Naive thymus-derived CD8-positive, alpha-beta T cell (primary cell): ENCODE results near the gene MZB1. TPM values are rescaled to one million over a fixed set of nuclear protein-coding genes. Genes with fewer than 3 reads are reported as not detected.
A peak's percentile ranks its signal among the peaks of the same experiment; 100 is the strongest.
"Not testable (repeated sequence)": the region's sequence is repeated elsewhere in the genome, so short reads cannot be mapped to it uniquely, and the experiment has no call there.

Experiments used
- ATAC-seq, 2 donors: fragments of 150-1000 bp; cut with Tn5 transposase in 1 of 2; sonication (Bioruptor Pico), chemical (Tn5 transposase) in 1 of 2; 1 replicate in 1 of 2; 2 replicates in 1 of 2; pipeline ENCODE4 v1.10.0; 2021; ENCODE audit warnings: mild to moderate bottlenecking in 2 of 2, moderate library complexity in 2 of 2
- POLR2A ChIA-PET: fragments of 350-600 bp; sonication (Branson Sonifier 250); formaldehyde crosslinking; loops from one replicate; lab custom pipeline; 2021; ENCODE audit warnings: antibody characterized with exemption; lab: Charles Lee
- DNase-seq, 10 donors: peaks; one replicate each; pipeline versions ENCODE4 v3.0.0 to v3.0.0-alpha.2; 2020 to 2022
- H3K27ac Mint-ChIP-seq, 10 donors: one replicate each; pipeline ENCODE4 v1.8.0; 2020 to 2022; ENCODE audit warnings: mild to moderate bottlenecking in 10 of 10, mixed read lengths in 10 of 10, moderate library complexity in 4 of 10, inconsistent platforms in 1 of 10
- H3K27me3 Mint-ChIP-seq, 5 donors: one replicate each; pipeline ENCODE4 v1.8.0; 2021 to 2022; ENCODE audit warnings: mixed read lengths in 5 of 5
- H3K36me3 Mint-ChIP-seq, 3 donors: one replicate each; pipeline ENCODE4 v1.8.0; 2020 to 2022; ENCODE audit warnings: mixed read lengths in 3 of 3, mild to moderate bottlenecking in 2 of 3, inconsistent platforms in 1 of 3
- H3K4me1 Mint-ChIP-seq, 4 donors: one replicate each; pipeline ENCODE4 v1.8.0; 2021 to 2022; ENCODE audit warnings: mixed read lengths in 4 of 4
- H3K4me3 Mint-ChIP-seq, 10 donors: one replicate each; pipeline ENCODE4 v1.8.0; 2020 to 2022; ENCODE audit warnings: mild to moderate bottlenecking in 10 of 10, mixed read lengths in 10 of 10, moderate library complexity in 6 of 10, inconsistent platforms in 1 of 10
- H3K9me3 Mint-ChIP-seq, 9 donors: one replicate each; pipeline ENCODE4 v1.8.0; 2020 to 2022; ENCODE audit warnings: mixed read lengths in 9 of 9, mild to moderate bottlenecking in 3 of 9, inconsistent platforms in 1 of 9, moderate library complexity in 1 of 9
- polyA plus RNA-seq, 3 donors: library from polyadenylated mRNA; unstranded; fragments of 300-500 nt; fragmentation: Illumina TruSeq; gene quantifications; one replicate each; pipeline ENCODE4 v1.2.3, GENCODE V29; 2021
- total RNA-seq, 8 experiments: library from RNA in 2 of 8; stranded (reverse) in 2 of 8; gene quantifications; one replicate each; pipeline ENCODE4 v1.2.3 and lab custom pipeline; 2021 to 2026

Gene MZB1
- total and polyA plus RNA-seq, 5 experiments from 2014 or later, result 0.37 to 2.5 (median 1.5) TPM; not detected in 1

DNA sequence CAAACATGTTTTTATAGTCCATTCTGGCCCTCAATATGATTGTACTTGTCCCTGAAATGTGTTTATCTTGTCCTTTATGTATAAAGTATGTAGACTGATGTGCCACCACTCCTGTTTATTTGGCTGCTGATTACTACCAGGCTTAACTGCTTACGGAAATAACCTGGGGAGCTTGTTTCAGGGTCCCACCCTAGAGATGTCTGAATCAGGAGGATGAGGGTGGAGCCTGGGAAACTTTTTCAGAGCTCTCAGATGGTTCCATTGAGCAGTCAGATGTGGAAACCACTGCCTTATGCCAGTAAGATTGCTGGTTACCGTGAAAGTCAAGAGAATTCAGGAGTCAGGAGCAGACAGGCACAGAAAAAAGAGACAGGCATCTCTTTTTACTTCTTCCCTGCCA is 25.8 kb downstream of the MZB1 start:
- no peak overlapping the region for H3K4me3 Mint-ChIP-seq
- peaks cover 6 to 26% (median 11%) of the 10 kb centered on the region in 4 donors for H3K4me1 Mint-ChIP-seq
- no peaks in the 10 kb centered on the region for H3K9me3 Mint-ChIP-seq
- ATAC-seq (no peak), DNase-seq (no peak)
- POLR2A ChIA-PET, result interaction anchor here (0.6 kb wide), 1 partner anchor 214 kb away, joined by 3 read pairs; no protein-coding TSS in a partner anchor
- H3K27ac Mint-ChIP-seq, result no peak overlapping the region
- no peaks in the 10 kb centered on the region for H3K27me3 Mint-ChIP-seq
- H3K36me3 Mint-ChIP-seq, result peaks cover 7 to 68% (median 14%) of the 10 kb centered on the region in 3 donors

GRCh38 chr5:139361835-139362429 is 27.8 kb downstream of the MZB1 start:
- Mint-ChIP-seq H3K36me3 (peaks cover 7 to 71% (median 16%) of the 10 kb centered on the region in 3 donors), H3K27me3 (no peaks in the 10 kb centered on the region), H3K4me1 (peaks cover 11 to 42% (median 26%) of the 10 kb centered on the region in 4 donors), H3K4me3 (no peak overlapping the region), H3K27ac (no peak overlapping the region), H3K9me3 (no peaks in the 10 kb centered on the region)
- POLR2A ChIA-PET, result interaction anchor here (0.6 to 0.7 kb wide), 2 partner anchors 149 to 1257 kb away, joined by 3 read pairs; no protein-coding TSS in a partner anchor
- ATAC-seq, result no peak
- DNase-seq, result no peak

- ATAC-seq (no peak), DNase-seq (no peak)
- Mint-ChIP-seq H3K27me3 (no peaks in the 10 kb centered on the region), H3K27ac (peak overlapping the region in 3 of 10 donors; percentile 13 to 61 (median 60)), H3K9me3 (no peaks in the 10 kb centered on the region), H3K4me3 (peak overlapping the region in 1 of 10 donors; percentile 20), H3K4me1 (peaks cover 12 to 51% (median 30%) of the 10 kb centered on the region in 4 donors), H3K36me3 (peaks cover 7 to 59% (median 12%) of the 10 kb centered on the region in 3 donors)
- POLR2A ChIA-PET, result interaction anchor here (0.7 kb wide), 2 partner anchors 157 to 766 kb away, joined by 3 to 5 read pairs; no protein-coding TSS in a partner anchor
These were observed 29.3 kb downstream of the MZB1 start for GRCh38 chr5:139360384-139360783.

- Mint-ChIP-seq H3K27me3 (no peaks in the 10 kb centered on the region), H3K27ac (peak overlapping the region in 2 of 10 donors; percentile 8 to 58), H3K4me1 (peaks cover 19 to 64% (median 40%) of the 10 kb centered on the region in 4 donors), H3K36me3 (peaks cover 6 to 58% (median 16%) of the 10 kb centered on the region in 3 donors), H3K4me3 (no peak overlapping the region), H3K9me3 (peaks cover 0 to 6% (median 0%) of the 10 kb centered on the region in 9 donors)
- ATAC-seq (no peak), DNase-seq (no peak)
- POLR2A ChIA-PET, result no interaction called here
These were observed 31.6 kb downstream of the MZB1 start for GRCh38 chr5:139358064-139358463.

DNA sequence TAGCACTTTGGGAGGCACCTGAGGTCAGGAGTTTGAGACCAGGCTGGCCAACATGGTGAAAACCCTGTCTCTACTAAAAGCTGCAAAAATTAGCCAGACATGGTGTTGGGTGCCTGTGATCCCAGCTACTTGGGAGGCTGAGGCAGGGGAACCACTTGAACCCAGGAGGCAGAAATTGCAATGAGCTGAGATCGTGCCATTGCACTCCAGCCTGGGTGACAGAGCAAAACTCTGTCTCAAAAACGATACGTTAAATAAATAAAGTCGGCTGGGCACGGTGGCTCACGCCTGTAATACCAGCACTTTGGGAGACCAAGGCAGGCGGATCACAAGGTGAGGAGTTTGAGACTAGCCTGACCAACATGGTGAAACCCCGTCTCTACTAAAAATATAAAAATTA is 33.8 kb downstream of the MZB1 start:
- DNase-seq, POLR2A ChIA-PET, H3K4me3 Mint-ChIP-seq, H3K27me3 Mint-ChIP-seq, H3K9me3 Mint-ChIP-seq, ATAC-seq: not testable (repeated sequence)
- peaks cover 22 to 72% (median 50%) of the 10 kb centered on the region in 4 donors for H3K4me1 Mint-ChIP-seq
- H3K27ac Mint-ChIP-seq, result peak overlapping the region in 1 of 10 donors; percentile 21
- H3K36me3 Mint-ChIP-seq, result peaks cover 6 to 66% (median 20%) of the 10 kb centered on the region in 3 donors

GRCh38 chr5:139354186-139354585 is 35.5 kb downstream of the MZB1 start:
- H3K27me3 Mint-ChIP-seq, result no peaks in the 10 kb centered on the region
- H3K4me1 Mint-ChIP-seq, result peaks cover 16 to 71% (median 49%) of the 10 kb centered on the region in 4 donors
- H3K27ac Mint-ChIP-seq, result peak overlapping the region in 2 of 10 donors; percentile 3 to 35
- ATAC-seq (no peak), DNase-seq (no peak)
- H3K4me3 Mint-ChIP-seq, result peak overlapping the region in 1 of 10 donors; percentile 36
- POLR2A ChIA-PET, result interaction anchor here (1.7 kb wide), 1 partner anchor 12 kb away, joined by 8 read pairs; the partner anchor contains the start of gene PAIP2
- H3K36me3 Mint-ChIP-seq, result peaks cover 6 to 63% (median 20%) of the 10 kb centered on the region in 3 donors
- peaks cover 0 to 6% (median 0%) of the 10 kb centered on the region in 9 donors for H3K9me3 Mint-ChIP-seq

- H3K4me1 Mint-ChIP-seq, result peaks cover 14 to 80% (median 69%) of the 10 kb centered on the region in 4 donors
- DNase-seq, ATAC-seq, H3K9me3 Mint-ChIP-seq, H3K27ac Mint-ChIP-seq, H3K27me3 Mint-ChIP-seq: not testable (repeated sequence)
- H3K4me3 Mint-ChIP-seq, result peak overlapping the region in 1 of 10 donors; percentile 22
- POLR2A ChIA-PET, result interaction anchor here (0.7 to 1.0 kb wide), 3 partner anchors 16 to 55 kb away, joined by 3 to 4 read pairs (median 3); no protein-coding TSS in a partner anchor
- peaks cover 0 to 57% (median 18%) of the 10 kb centered on the region in 3 donors for H3K36me3 Mint-ChIP-seq
These were observed 41.9 kb downstream of the MZB1 start for GRCh38 chr5:139347863-139348262.

- peak overlapping the region in 3 of 10 donors; percentile 8 to 76 (median 29) for H3K27ac Mint-ChIP-seq
- H3K36me3 Mint-ChIP-seq, result peaks cover 0 to 47% (median 14%) of the 10 kb centered on the region in 3 donors
- ATAC-seq, H3K9me3 Mint-ChIP-seq, H3K27me3 Mint-ChIP-seq, DNase-seq: not testable (repeated sequence)
- H3K4me3 Mint-ChIP-seq, result peak overlapping the region in 7 of 10 donors; percentile 18 to 73 (median 40)
- peaks cover 25 to 82% (median 72%) of the 10 kb centered on the region in 4 donors for H3K4me1 Mint-ChIP-seq
- POLR2A ChIA-PET, result interaction anchor here (0.7 kb wide), 1 partner anchor 896 kb away, joined by 5 read pairs; no protein-coding TSS in a partner anchor
These were observed 44.3 kb downstream of the MZB1 start for GRCh38 chr5:139345442-139345841.

GRCh38 chr5:139344177-139344576 is 45.5 kb downstream of the MZB1 start:
- no peak for DNase-seq
- ATAC-seq, result no peak
- Mint-ChIP-seq H3K27me3 (no peaks in the 10 kb centered on the region), H3K9me3 (no peaks in the 10 kb centered on the region), H3K36me3 (peaks cover 0 to 42% (median 14%) of the 10 kb centered on the region in 3 donors), H3K27ac (peak overlapping the region in 7 of 10 donors; percentile 11 to 76 (median 22)), H3K4me1 (peaks cover 25 to 78% (median 68%) of the 10 kb centered on the region in 4 donors), H3K4me3 (peak overlapping the region; percentile 9 to 97 (median 68))
- POLR2A ChIA-PET, result no interaction called here

GRCh38 chr5:139343476-139343875 is 46.2 kb downstream of the MZB1 start:
- DNase-seq, result no peak
- H3K9me3 Mint-ChIP-seq, result no peaks in the 10 kb centered on the region
- peaks cover 25 to 71% (median 62%) of the 10 kb centered on the region in 4 donors for H3K4me1 Mint-ChIP-seq
- POLR2A ChIA-PET, result no interaction called here
- no peaks in the 10 kb centered on the region for H3K27me3 Mint-ChIP-seq
- peak overlapping the region in 7 of 10 donors; percentile 97 to 100 (median 98) for H3K27ac Mint-ChIP-seq
- peak overlapping the region; percentile 89 to 100 (median 97) for H3K4me3 Mint-ChIP-seq
- H3K36me3 Mint-ChIP-seq, result peaks cover 0 to 35% (median 13%) of the 10 kb centered on the region in 3 donors
- no peak for ATAC-seq

DNA sequence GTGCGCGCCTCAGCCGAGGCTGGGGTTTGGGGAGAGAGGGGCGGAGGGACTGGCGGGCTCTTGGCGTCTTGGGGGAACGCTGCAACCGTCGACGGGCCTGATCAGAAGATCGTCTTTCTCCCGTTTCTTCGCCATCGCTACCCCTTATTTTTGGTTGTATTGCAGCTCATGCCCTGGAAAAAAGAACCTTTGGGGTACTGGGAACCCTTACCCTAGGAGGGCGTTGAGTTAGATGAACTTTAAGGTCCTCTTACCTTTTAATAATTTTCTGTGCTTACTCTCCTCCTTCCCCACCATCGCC is 47.3 kb downstream of the MZB1 start:
- ATAC-seq, result peak; percentile 70 to 71

DNA sequence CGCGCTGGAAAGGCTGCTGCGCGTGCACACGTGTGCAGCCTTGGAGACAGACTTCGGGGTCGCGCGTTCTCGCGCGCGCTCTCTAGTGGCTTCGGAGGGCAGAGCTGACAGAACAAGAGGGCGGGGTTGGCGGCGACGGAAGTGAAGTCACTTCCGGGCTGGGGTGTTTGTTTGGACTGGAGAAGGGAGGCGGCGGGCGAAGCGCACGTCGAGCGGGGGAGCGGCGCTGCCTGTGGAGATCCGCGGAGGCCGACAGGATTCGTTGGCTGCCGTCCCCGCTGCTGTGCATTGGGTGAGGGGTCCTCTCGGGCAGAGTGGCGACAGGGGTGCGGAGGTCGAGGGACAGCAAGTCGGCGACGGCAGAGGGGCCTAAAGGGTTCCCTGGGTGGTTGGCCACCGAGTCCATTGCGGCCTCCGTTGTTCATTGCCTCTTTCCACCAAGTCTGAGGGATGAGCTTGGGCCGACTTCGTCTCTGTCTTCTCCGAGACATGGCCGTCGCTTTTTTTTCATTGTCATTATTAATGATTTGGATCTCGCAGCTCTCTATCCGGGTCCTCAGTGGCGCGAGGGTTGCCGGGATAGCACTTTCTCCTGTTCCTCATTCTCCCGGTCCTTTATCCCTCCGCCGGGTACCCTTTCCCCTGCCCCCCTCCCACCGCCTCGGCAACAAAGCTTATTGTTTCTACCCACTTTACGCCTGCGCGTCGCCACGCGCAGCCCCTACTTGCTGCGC is 47.9 kb downstream of the MZB1 start, which contains the start of gene PAIP2:
Gene PAIP2 (plus strand): TSS at position 166 of the 734 bp plus-strand sequence. CDS start 21,931 bp downstream, outside the sequence.
- peaks cover 0 to 22% (median 8%) of the 10 kb centered on the region in 3 donors for H3K36me3 Mint-ChIP-seq
- peaks cover 26 to 60% (median 55%) of the 10 kb centered on the region in 4 donors for H3K4me1 Mint-ChIP-seq
- DNase-seq (peak; percentile 95 to 99 (median 98)), ATAC-seq (peak; percentile 82)
- no peaks in the 10 kb centered on the region for H3K9me3 Mint-ChIP-seq
- H3K27me3 Mint-ChIP-seq, result no peaks in the 10 kb centered on the region
- H3K27ac Mint-ChIP-seq, result peak within 1 kb of the TSS; percentile 97 to 100 (median 98)
- POLR2A ChIA-PET, result interaction anchor here (0.6 to 3.6 kb wide), 34 partner anchors 10 to 1010 kb away, joined by 3 to 126 read pairs (median 4); partner anchors contain the start of genes DNAJC18, HSPA9, MATR3 and PROB1
- H3K4me3 Mint-ChIP-seq, result peak within 1 kb of the TSS; percentile 89 to 100 (median 97)

More for the DNA sequence above, 47.3 kb downstream of the MZB1 start:
- Mint-ChIP-seq H3K4me1 (peaks cover 25 to 65% (median 58%) of the 10 kb centered on the region in 4 donors), H3K4me3 (peak overlapping the region; percentile 89 to 100 (median 97)), H3K27ac (peak overlapping the region; percentile 97 to 100 (median 98)), H3K9me3 (no peaks in the 10 kb centered on the region), H3K36me3 (peaks cover 0 to 27% (median 12%) of the 10 kb centered on the region in 3 donors), H3K27me3 (no peaks in the 10 kb centered on the region)
- DNase-seq, result peak in 4 of 10 donors; percentile 80 to 92 (median 86)
- POLR2A ChIA-PET, result interaction anchor here (0.6 to 3.6 kb wide), 30 partner anchors 10 to 1010 kb away, joined by 3 to 126 read pairs (median 4); partner anchors contain the start of genes DNAJC18, HSPA9, MATR3 and PROB1
